ENCODE measurements around the gene TULP4.

DNA sequence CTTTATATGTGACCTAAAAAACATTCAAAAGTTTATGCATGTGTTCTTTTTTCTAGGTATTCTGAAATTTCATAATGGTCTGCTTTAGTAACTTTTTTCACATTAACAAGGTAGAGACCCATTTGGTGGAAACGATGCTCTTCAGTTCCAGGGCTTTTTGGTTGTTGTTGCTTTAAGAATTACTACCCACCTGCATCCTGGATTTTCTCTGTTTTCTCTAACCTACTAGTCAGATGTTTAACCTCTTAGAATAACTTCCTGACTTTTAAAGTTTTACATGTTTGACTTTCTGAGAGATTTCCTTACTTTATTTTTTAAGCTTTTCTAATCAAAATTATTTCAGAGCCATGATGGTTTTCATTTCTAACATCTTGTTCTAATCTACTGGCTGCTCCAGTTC is 14.9 kb downstream of the TULP4 start:
- TF ChIP-seq, protein P1, sequence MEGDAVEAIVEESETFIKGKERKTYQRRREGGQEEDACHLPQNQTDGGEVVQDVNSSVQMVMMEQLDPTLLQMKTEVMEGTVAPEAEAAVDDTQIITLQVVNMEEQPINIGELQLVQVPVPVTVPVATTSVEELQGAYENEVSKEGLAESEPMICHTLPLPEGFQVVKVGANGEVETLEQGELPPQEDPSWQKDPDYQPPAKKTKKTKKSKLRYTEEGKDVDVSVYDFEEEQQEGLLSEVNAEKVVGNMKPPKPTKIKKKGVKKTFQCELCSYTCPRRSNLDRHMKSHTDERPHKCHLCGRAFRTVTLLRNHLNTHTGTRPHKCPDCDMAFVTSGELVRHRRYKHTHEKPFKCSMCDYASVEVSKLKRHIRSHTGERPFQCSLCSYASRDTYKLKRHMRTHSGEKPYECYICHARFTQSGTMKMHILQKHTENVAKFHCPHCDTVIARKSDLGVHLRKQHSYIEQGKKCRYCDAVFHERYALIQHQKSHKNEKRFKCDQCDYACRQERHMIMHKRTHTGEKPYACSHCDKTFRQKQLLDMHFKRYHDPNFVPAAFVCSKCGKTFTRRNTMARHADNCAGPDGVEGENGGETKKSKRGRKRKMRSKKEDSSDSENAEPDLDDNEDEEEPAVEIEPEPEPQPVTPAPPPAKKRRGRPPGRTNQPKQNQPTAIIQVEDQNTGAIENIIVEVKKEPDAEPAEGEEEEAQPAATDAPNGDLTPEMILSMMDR (conservative IDR thresholded peaks at IDR 0.05; ENCODE audit: low read depth, low read length): no peak
- TF ChIP-seq EZH2 (IDR thresholded peaks at IDR 0.05; ENCODE audit: borderline replicate concordance, low read depth, low read length, poor library complexity, severe bottlenecking): no peak

Measured in A673 (cell line).